GM19372 (cell line): ENCODE results near the gene UBAC2.
"Not testable (repeated sequence)": the region's sequence is repeated elsewhere in the genome, so short reads cannot be mapped to it uniquely, and the experiment has no call there.

ENCODE experiments used
- ATAC-seq: cut with Tn5 transposase; IDR thresholded peaks from one replicate; pipeline ENCODE4 v1.9.1; 2021; ENCODE audit warnings: mild to moderate bottlenecking, low read depth, moderate library complexity; ENCODE audit not compliant: unreplicated experiment

UBAC2 gene

DNA sequence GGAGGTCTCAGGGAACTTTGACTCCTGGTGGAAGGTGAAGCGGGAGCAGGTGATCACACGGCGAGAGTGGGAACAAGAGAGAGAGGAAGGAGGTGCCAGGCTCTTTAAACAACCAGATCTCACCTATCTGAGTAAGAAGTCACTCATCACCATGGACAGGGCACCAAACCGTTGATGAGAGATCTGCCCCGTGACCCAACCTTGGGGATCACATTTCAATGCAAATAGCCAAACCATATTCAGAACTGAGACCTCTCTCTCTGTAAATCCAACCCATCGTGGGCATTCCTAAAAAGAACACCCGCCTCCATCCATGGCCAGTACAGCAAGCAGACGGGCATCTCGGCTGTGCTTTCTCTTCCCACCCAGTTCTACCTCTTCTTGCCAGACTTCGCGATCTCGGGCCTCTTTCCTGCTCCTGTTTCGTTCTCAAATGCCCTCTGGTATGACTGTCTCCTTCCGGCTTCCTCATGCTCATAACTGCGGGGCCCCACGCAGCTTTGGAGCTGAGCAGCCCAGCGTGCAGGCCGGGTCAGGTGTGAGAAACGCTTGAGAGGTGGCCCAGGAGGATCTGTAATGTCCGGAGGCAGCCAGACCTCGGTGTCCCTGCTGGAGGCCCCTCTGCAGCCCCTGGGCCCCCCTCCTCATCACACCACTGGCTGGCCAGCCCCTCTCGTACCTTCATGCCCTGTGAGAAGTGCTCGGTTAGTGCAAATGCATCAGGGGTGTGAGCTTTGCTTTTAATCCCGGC, 203.5 kb downstream of the UBAC2 start:
- ATAC-seq = no peak

DNA sequence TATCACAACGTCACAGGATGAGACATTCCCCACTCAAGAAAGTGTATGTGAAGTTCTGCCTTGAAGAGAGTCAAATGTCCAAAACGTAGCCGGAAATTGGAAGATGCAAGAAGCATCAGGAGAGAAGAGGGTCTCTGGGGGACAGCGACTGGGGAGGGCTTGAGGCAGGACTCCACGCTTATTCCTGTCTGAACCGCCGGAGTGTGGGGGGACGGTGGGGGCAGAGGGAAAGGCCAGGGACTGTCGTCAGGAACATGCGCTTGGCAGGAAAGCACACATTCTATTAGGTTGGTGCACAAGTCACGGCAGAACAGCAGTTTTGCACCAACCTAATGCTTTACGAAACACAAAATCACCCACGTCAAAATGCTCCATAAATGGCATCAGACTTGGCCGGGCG, 205.3 kb downstream of the UBAC2 start:
- ATAC-seq = no peak

GRCh38 chr13:99406799-99407201, 206.1 kb downstream of the UBAC2 start:
- ATAC-seq = no peak

DNA sequence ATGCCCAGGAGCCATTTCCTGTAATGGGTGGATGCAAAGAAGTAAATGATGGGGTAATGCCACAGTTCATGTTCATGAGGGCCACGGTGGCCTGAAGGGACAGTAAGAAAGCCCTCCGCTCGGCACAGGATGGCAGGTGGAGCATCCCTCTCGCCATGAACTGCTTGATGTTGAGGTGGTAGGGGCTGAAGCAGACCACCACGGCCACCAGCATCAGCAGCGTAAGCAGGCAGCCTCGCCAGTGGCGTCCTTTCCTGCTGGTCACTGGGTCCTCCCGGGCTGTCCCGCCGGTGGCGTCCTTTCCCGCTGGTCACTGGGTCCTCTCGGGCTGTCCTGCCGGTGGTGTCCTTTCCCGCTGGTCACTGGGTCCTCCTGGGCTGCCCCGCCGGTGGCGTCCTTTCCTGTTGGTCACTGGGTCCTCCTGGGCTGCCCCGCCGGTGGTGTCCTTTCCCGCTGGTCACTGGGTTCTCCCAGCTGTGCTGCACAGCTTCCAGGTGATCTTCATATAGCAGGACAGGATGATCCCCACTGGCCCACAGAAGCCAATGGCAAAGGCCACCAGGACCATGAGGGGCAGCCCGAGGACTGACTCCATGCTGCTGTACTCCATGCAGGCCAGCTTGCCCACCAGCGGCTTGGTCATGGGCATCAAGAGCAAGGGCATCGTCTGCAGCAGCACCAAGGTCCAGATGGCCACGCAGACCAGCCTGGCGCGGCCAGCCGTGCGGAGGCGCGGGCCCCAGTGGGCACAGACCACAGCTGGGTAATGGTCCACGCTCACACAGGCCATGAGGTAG, 207.4 kb downstream of the UBAC2 start:
- no peak for ATAC-seq

GRCh38 chr13:99408703-99409000, 208.0 kb downstream of the UBAC2 start:
- no peak for ATAC-seq

- ATAC-seq = not testable (repeated sequence)
Measured at GRCh38 chr13:99409461-99410083, 208.9 kb downstream of the UBAC2 start.

DNA sequence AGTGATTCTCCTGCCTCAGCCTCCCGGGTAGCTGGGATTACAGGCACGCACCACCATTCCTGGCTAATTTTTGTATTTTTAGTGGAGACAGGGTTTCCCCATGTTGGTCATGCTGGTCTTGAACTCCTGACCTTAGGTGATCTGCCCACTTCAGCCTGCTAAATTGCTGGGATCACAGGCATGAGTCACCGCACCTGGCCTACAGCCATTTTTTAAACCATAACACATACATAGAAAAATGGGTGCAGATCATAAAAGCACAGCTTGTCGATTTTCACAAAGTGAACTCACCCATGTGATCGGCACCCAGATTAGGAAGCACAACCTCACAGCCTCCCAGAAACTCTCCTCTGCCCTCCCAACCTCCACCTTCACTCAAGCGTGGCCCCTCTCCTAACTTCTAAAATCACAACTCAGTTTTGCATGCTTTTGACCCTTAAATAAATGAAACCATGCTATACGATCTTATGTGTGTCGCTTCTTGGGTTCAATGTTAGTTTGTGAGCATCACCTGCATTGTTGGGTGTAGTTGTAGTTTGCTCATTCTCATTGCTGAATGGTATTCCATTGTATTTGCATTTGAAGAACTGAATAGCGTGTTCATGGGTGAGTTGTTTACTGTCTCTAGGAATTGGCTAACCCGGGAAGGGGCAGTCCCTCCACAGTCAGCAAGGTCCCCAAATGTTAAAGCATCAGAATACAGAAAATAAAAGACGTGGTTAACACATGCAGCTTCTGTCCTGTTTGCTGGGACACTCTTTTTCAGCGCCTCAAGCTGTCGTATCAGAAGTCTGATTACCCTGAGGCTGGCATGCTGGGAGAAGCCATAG, 210.2 kb downstream of the UBAC2 start:
- ATAC-seq = not testable (repeated sequence)

GRCh38 chr13:99412856-99413255, 212.2 kb downstream of the UBAC2 start:
- ATAC-seq = no peak

DNA sequence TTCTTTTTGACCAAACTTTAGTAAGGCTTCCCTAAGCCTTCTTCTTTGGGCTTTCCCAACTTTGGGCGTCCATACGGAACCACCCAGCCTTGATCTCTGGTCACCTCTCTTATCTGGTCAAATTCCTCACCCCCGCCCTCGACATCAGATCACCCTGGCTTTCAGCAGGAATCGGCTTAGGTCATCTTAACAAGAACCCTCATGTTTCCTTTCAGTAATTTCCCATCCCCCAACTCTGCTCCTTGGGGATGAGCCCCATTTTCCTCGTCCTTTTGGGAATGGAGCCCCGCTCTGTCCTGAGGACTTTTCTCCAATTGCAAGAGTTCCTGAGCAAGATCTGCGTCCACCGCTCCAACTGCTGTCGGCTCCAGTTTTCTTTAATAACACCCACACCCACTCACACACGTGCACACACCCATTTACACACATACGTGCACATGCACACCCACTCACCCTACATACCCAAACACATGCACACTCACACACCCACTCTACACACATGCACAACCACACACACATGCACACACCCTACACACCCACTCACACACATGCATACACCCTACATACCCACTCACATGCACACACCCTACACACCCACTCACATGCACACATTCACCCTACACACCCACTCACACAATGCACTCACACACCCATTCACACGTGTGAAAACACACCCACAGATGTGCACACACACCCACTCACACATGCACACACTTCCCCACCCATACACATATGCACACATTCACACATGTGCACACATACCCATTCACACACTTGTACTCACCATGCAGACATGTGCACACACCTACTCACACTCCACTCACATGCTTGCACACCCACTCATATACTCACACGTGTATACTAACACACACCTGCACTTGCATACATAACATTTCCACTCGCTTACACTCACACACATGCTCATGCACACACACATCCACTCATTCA, 213.7 kb downstream of the UBAC2 start:
- ATAC-seq = no peak

DNA sequence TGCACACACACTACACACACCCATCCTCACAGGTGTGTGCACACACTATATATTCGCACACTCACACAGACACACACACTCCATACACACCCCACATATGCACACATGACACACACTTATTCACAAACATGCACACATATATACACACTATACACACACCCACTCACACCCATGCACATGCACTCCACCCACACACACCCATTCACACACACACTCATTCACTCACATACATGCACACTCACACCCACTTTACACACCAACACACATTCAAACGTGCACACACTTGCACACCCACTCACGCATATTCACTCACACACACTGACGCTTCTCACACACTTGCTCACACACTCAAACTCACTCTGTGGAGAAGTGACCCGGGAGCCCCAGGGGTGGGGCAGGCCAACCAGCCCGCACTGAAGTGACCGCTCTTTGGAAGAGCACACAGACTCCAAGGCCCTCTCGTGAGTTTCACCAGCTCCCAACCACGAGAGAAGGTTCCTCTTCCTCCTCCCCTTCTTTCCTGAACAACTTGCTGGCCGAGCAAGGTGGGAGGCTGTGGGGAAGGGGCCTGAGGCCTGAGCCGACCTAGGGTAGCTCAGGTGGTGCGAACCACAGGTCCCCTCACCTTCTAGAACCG, 214.5 kb downstream of the UBAC2 start:
- ATAC-seq = no peak

DNA sequence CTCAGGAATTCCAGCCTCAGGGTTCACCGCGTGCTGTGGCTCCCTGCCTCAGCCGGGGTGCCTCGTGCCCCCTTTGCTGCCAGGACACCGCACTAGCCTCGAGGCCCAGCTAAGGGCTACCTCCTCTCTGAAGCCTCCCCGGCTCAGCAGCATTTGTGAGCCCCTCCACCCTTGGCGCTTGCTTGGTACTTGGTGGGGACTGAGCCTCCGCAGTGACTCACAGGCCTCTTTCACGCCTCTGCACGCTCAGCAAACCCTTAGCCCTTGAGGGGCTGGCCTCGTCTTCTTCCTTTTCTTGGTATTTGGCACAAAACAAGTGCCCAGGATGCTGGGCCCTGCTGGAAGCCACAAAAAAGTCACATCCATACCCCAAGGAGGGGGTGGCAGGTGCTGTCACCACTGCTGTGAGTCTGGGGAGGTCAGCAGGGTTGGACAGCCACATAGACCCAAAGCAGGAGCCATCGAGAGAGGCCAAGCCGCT, 215.2 kb downstream of the UBAC2 start:
- ATAC-seq = no peak

DNA sequence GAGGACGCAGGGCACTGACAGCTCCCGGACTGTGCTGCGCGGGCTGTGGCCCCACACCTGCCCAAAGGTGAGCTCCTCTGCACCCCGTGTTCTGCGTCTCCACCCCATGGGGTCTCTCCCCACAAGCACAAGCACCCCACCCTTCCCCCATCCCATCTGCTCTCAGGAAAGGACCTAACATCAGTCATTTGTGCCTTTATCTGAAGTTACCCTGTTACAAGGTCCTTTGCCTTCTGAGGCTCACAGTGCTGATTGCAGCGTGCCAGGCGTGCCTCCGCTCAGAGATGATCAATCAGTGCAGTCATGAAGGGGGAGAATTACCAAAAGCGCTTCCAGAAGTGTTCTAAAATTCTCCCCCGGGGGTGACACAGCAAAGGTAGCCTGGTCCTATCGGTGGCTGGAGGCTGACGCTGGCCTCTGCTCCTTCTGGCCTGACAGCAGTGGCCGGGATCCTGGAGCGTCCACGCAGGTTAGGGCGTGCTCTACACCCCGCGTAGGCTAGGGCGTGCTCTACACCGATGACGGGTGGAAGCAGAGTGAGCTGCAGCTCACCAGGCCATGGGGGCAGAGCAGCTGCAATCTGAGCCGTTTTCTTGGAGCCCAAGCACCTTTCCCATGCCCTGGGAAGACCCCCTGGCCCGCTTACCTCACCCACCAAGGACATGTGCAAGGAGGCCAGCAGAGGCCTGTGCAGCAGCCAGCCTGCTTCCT, 215.9 kb downstream of the UBAC2 start:
- ATAC-seq = no peak

DNA sequence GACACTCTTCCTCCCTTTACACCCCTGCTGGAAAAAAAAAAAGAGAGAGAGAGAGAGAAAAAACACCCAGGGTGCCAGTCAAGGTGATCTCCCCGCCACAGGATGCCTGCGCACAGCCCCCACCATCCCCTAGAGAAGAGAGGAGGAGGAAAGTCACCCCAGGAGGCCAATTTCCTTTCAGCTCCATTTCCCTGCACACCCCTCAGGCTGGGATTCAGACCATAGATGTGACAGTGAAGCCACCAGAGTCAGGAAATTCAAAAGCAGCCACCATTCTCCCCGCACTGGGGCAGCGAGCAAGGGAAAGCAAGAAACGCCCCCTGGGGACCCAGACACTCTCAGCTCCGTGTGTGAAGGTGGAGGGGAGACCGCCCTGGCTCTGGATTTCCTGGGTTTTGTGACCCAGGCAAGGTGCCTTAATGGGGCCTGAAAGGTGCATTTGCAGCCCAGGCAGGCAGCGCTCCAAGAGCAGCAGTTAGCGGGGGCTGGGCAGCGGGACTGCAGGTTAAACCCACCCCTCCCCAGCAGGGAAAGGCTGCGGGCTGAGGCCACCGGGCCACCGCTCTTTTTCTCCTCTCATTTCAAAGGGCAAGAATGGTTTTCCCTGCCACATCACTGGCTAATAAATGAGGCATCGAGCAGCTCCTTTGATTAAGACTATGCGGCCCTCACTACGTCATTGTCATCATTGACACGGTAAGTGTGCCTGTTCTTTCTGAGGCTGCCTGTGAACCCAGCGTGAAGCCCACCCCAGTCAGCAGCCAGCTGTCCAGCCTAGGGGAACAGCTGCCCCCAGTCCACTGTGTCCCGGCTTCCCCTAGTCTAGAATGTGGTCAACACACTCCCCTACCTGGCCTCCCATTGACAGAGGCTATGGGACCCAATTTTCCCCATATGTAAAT, 216.8 kb downstream of the UBAC2 start:
- ATAC-seq = no peak

GRCh38 chr13:99418103-99418842, 217.6 kb downstream of the UBAC2 start:
- ATAC-seq = no peak

DNA sequence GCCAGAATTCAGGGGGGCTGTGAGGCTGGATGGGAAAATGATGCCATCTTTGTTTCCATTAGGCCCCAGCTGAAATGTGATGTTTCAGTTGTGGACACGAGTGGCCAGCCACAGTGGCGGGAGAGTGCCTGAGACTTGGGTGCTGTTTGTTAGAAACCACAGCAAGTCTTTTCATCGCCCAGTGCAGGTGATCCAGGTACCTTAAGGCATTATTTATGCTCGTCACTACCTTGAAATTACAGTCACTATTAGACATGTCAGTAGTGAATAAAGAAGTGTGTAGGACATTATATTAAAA, 218.1 kb downstream of the UBAC2 start:
- no peak for ATAC-seq

- no peak for ATAC-seq
Measured at GRCh38 chr13:99419591-99420243, 219.1 kb downstream of the UBAC2 start.

GRCh38 chr13:99421271-99421670, 220.6 kb downstream of the UBAC2 start:
- no peak for ATAC-seq
